ENCODE results near the gene CRP.
"Not testable (repeated sequence)": the region's sequence is repeated elsewhere in the genome, so short reads cannot be mapped to it uniquely, and the experiment has no call there.

- TF ChIP-seq CTCF (IDR thresholded peaks at IDR 0.05; ENCODE audit: low read depth, low read length); EZH2phosphoT487 (IDR thresholded peaks at IDR 0.05; ENCODE audit: low read depth): not testable (repeated sequence)
Observed at GRCh38 chr1:159672390-159672789, 42.0 kb downstream of the CRP start.

Data from OCI-LY3 (cell line).